Stimulated activated CD4-positive, alpha-beta T cell treated with anti-CD3 and anti-CD28 coated beads, Interleukin-4, amount 100 ng/mL, for 1 hour (primary cell): Measurements from ENCODE around the gene NRAP.

Experiments used
- DNase-seq: peaks from one replicate; pipeline ENCODE4 v3.0.0-alpha.2; 2020

NRAP gene

GRCh38 chr10:113639966-113640365 is 23.9 kb downstream of the NRAP start:
- DNase-seq: no peak

- DNase-seq: no peak
Measured at GRCh38 chr10:113631684-113632367, 32.0 kb downstream of the NRAP start.

GRCh38 chr10:113630929-113631533 is 32.8 kb downstream of the NRAP start:
- no peak for DNase-seq

DNA sequence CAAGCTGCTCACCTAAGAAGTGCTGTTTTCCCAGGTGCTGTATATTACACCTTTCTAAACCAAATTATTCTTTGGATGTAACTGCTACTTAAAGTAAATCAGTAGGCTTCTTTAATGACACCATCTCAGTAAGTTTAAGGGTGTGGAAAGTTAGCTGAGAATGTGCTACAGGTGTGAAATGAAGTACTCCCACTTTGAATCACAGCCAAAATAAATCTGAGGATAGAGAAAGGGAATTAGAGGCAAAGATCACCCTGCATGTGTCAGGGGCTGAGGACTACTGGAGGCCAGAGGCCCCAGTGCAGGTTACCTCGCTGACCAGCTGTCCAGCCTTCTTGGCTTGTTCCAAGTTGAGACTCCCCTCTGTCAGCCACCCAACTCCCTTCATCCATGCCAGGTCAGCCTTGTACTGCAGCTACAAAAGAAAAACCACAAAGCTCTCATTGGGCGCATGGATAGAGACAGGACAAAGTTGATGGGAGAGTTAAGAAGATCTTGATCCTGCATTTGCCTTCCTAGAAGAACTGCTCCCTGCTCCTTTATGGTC is 35.2 kb downstream of the NRAP start:
- DNase-seq: no peak

GRCh38 chr10:113627836-113628235 is 36.0 kb downstream of the NRAP start:
- DNase-seq: no peak

DNA sequence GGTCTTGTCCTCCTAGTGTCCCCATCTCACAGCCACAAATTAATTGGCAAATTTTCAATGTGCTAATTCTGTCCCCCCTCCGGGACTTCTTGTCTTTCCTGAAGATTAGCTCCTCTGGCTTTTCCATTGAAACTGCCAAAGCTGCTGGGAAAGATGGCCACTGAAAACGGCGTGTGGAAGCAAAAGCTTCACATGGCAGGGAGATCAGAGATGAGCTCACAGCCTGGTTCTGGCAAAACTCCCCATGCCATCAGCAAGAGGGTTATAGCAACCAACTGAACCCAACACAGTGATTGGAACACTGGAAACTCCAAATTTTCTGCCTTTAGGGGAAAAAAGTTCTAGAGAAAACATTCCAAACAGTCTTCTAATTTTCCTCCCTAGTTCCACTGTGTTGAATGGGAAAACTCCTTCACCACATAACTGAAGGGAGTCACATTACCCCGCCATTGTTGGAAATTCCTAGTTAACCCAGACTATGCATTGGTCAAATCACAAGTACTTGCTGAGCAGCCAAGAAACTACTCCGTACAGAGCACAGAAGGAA is 37.0 kb downstream of the NRAP start:
- DNase-seq: no peak

- no peak for DNase-seq
Measured at GRCh38 chr10:113625461-113626186, 38.2 kb downstream of the NRAP start.

DNA sequence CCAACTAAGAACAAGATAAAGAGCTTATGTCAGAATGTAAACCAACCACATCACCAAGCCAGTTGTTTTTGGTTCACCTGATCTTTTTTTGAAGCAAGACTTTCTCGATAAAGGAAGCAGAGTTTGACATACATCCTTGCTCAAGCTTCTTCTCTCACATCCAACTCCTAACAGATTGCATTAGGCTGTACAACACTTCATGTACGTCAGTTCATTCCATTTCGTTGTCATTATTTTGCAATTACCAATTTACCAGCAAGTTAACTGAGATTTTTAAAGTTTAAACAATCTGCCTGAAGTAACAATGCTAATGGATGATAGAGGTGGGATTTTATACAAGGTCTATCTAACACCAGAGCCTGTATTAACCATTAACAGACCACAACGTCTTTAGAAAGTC is 41.0 kb downstream of the NRAP start:
- no peak for DNase-seq

GRCh38 chr10:113621799-113622198 is 42.0 kb downstream of the NRAP start:
- DNase-seq: no peak

DNA sequence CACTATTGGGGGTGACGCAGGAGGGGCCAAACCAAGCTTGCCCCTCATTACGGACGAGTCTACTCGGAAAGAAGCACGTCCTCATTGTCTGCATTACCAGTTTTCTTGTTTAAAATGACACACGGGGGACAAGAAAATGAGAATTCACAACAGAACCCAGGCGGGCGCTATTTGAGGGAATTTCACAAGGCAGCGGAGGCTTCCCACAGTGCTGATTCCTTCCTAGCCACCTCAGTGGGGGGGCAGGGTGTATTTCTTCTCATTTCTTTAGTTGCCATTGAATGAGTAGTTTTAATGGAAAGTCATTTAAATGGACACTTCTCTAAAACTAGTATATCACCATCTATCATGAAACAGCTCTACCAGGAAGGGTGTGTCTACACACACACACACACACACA is 42.9 kb downstream of the NRAP start:
- DNase-seq: no peak

GRCh38 chr10:113620511-113620910 is 43.3 kb downstream of the NRAP start:
- no peak for DNase-seq

DNA sequence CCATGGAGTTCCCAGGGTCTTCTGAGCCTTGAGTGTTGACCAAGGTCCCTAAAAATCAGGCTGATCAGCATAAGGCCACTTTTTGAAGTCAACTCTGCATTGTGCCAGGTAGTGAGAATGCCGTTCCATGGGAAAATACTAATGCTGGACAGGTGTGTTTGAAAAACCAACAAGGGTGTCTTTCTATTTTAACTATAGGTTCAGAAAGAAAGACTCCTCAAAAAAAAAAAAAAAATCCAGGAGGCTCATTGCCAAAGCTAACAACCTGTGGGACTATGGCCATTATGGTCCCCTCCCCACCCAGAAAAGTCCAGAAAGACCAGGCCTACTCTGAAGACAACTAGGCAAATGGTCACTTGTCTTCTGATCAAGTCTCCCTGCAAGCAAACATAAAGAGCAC is 44.4 kb downstream of the NRAP start:
- no peak for DNase-seq

DNA sequence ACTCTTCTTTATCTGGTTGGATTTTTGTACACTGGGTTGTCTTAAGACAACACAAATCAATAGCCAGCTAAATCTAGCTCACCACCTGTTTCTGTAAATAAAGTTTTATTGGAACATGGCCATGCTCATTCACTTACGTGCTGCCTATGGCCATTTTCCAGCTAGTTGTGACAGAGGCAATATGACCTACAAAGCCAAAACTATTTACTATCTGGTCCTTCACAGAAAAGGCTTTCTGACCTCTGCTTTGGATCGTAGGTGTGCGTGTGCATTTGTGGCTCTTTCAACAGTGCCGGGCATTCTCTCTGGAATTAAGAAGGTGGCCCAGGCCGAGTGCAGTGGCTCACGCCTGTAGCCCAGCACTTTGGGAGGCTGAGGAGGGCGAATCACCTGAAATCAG is 45.5 kb downstream of the NRAP start:
- DNase-seq: no peak

- no peak for DNase-seq
Measured at GRCh38 chr10:113617086-113617485, 46.8 kb downstream of the NRAP start.

DNA sequence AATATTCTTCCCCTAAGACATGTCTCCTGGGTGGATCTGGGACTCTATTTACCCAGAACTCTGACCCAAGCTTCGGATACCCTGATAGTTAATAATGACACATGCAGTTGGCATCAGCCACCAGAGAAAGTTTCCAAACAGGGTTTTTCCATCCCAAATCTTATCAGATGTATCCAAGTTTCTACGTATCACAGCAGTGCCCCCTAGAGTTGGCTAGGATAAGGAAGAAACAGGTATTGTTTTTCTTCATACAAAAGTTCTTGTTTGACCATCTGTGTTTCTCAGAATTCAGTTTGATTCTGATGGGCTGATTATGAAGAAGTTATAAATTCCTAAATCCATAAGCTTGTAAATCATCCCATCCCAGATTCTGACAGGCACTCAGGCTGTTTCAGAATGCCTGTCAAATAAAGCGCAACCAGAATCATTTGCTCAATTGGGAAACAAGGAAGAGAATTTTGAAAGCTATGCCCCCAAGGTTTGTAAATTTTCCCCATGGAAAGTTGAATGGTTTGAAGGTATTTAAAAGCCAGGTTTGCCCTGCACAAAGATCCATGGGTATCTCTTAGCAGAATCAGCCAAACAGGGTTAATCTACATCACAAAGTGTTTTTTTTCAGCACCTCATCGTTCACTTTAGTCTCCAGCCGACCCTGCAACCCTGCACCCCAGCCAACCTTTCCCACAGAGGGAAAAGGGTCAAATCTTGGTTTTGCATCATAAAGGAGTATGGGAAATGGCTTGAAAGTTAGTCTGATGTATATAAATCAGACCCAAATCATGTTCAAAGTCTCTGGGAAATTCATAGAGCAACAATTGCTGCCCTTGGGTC is 47.4 kb downstream of the NRAP start:
- DNase-seq: no peak

DNA sequence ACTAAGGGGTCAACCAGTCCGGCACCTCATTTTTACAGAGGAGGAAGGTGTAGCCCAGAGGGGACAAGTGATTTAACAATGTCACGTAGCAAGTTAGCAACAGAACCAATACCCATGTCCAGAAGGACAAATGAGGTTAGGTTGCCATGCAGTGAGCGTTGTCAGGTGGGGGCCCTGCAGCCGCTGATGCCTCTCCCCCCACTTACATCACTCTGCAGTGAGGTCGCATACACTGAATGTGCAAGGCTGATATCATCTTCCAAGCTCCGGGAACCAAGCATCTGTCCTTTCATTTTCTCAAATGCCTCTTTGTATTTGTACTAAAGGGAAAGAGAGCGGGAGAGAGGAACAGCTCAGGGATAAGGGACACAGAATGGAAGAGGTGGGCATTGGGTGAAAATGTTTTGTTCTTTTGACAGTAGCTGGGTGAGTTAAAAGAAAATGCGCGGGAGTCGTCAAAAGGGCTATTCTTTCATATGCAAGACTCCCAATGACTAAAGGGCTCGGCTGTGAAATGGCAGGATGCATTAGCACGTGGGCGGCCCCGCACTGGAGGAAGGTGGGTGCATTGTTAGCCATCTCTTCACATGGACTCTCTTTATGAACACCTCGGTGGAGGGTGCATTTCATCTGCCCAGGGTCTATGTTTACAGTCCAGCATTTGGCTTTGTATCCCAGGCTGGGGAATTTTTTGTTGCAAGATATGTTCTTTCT is 49.7 kb downstream of the NRAP start:
- DNase-seq: no peak

GRCh38 chr10:113613427-113613826 is 50.4 kb downstream of the NRAP start:
- no peak for DNase-seq

DNA sequence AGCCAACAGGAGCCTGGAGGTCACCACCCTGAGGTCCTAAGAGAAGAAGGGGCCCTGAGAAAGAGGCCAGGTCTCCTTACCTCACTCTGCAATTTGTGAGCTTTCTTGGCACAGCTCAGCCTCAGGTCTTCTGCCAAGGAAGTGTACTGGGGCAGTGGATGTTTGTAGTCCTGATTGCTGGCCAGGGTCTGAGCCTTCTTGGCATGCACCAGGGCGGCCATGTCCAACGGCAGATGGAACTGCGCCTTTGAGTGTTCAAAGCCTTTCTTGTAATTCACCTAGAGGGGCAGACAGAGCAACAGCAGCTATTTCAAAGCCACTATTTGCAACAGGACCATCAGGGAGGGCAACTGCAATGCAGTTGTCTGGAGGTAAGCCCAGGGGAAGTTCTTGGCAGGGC is 51.7 kb downstream of the NRAP start:
- no peak for DNase-seq

DNA sequence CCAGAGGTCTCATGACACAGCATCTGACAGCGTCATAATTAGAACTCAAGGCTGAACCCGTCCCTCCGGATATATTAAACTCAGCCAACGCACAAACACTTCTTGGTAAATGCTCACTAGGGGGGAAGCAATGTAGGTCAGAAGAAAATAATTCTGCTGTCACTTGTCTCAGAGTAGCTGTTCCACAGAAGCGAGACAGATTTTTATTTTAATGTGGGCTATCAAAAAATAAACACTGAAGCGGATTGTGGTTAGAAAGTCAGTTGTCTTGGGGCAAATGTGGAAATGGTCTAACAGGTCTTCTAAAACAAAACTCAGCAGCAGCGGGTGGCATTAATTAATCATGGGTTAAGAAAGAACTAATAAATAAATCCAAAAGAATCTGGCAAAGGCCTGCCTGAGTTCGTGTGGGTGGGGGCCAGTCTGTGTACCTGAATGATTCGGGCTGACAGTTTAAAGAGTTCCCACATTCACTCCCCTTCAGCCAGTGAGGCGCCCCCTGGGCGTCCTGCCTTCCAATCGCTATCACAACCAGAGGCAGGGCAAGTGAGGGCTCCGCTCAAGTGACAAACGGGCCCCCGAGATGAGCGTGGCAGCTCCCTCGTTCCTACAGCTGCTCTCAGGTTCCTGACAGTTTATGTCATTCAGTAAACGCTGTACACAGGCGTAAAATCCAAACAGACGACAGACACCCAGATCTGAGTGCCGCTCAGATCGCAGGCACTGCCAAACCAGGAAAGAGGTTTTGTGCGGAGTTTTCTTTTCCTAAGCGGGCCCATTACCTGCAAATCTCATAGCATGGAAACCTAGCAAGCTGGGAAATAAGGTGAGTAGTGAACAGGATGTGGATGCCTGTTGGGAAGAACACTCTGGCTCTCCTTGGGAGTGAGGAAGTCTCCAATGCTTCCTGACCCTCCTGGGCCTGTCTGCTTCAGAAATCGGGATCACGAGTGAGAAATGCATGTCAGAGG is 52.9 kb downstream of the NRAP start:
- DNase-seq: no peak

DNA sequence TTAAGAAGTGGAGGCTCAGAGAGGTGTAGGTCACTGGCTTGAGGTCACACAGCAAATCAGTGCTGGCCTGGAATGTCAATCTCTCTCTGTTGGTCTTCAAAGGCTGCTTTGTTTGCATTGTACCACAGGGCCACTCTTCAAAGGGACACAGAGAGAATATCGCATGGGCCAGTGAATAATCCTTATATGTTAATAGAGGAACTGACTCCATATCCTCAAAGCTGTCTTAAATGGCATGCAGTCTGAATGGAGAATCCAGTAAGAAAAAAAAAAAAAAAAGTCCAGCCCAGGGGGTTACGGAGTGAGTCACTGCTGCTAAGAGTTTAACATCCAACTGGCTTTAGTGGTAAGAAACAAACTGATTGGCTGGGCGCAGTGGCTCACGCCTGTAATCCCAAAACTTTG is 54.1 kb downstream of the NRAP start:
- no peak for DNase-seq
